Keratinocyte (primary cell): ENCODE results near the gene MAP6D1. TPM values are rescaled to one million over a fixed set of nuclear protein-coding genes. Genes with fewer than 3 reads are reported as not detected.

ENCODE experiments used
- DNase-seq: peaks from one replicate; pipeline ENCODE4 v3.0.0-alpha.2; 2011; ENCODE audit warnings: low read depth, missing footprints, low spot score
- FAIRE-seq: peaks from 2 replicates; lab custom pipeline; 2011; peaks lifted over from hg19 to GRCh38; lab: Jason Lieb, UNC
- H2AFZ ChIP-seq: 2 replicates; pipeline ENCODE4 v1.6.0; 2012; ENCODE audit warnings: low read length, control low read depth, inconsistent platforms; ENCODE audit not compliant: control insufficient read depth
- H3K27ac ChIP-seq: 2 replicates; pipeline ENCODE4 v1.5.1; 2011; ENCODE audit warnings: low read length; ENCODE audit not compliant: control insufficient read depth, insufficient read depth
- H3K27me3 ChIP-seq: 3 replicates; pipeline ENCODE4 v1.6.0; 2011; ENCODE audit warnings: low read length; ENCODE audit not compliant: control insufficient read depth, insufficient read depth; ENCODE audit errors: extremely low read depth
- H3K36me3 ChIP-seq, 2 experiments: 2 replicates in 1 of 2; 3 replicates in 1 of 2; pipeline ENCODE4 v1.5.1; 2011; ENCODE audit warnings: low read length in 2 of 2, mild to moderate bottlenecking in 1 of 2; ENCODE audit not compliant: control insufficient read depth in 2 of 2, insufficient read depth in 2 of 2; ENCODE audit errors: extremely low read depth in 1 of 2
- H3K4me1 ChIP-seq: 3 replicates; pipeline ENCODE4 v1.5.1; 2011; ENCODE audit warnings: low read length; ENCODE audit not compliant: control insufficient read depth, insufficient read depth; ENCODE audit errors: extremely low read depth
- H3K4me2 ChIP-seq: 3 replicates; pipeline ENCODE4 v1.6.0; 2011; ENCODE audit warnings: low read depth, low read length; ENCODE audit not compliant: control insufficient read depth, insufficient read depth; ENCODE audit errors: extremely low read depth
- H3K4me3 ChIP-seq, 3 experiments: fragments of 200-600 bp in 1 of 3; sonication (generic) in 1 of 3; 2 replicates in 2 of 3; 3 replicates in 1 of 3; pipeline ENCODE4 v1.5.1; 2011 to 2016; ENCODE audit warnings: low read length in 3 of 3, mild to moderate bottlenecking in 3 of 3, control low read depth in 2 of 3, inconsistent platforms in 1 of 3, low read depth in 1 of 3, mixed read lengths in 1 of 3, mixed run types in 1 of 3, moderate library complexity in 1 of 3; ENCODE audit not compliant: control insufficient read depth in 2 of 3, insufficient read depth in 2 of 3; ENCODE audit errors: extremely low read depth in 1 of 3
- H3K79me2 ChIP-seq: 2 replicates; pipeline ENCODE4 v1.6.0; 2012; ENCODE audit warnings: low read length; ENCODE audit not compliant: control insufficient read depth, insufficient read depth
- H3K9ac ChIP-seq: 3 replicates; pipeline ENCODE4 v1.6.0; 2011; ENCODE audit warnings: low read length; ENCODE audit not compliant: control insufficient read depth, insufficient read depth; ENCODE audit errors: extremely low read depth
- H3K9me1 ChIP-seq: 3 replicates; pipeline ENCODE4 v1.6.0; 2011; ENCODE audit warnings: low read length; ENCODE audit not compliant: control insufficient read depth, insufficient read depth; ENCODE audit errors: extremely low read depth
- H3K9me3 ChIP-seq: 2 replicates; pipeline ENCODE4 v1.5.1; 2012; ENCODE audit warnings: low read depth, low read length; ENCODE audit not compliant: control insufficient read depth
- H4K20me1 ChIP-seq: 3 replicates; pipeline ENCODE4 v1.6.0; 2011; ENCODE audit warnings: low read length; ENCODE audit not compliant: control insufficient read depth, insufficient read depth; ENCODE audit errors: extremely low read depth
- EZH2 ChIP-seq: IDR thresholded peaks from one replicate; pipeline ENCODE4 v1.6.1; 2012; ENCODE audit warnings: inconsistent platforms, mild to moderate bottlenecking, low read length, moderate library complexity
- dilution Hi-C: fragments of 300-500 bp; cut with MboI; formaldehyde crosslinking; loops from one replicate; pipeline ENCODE4 v1.7.0; 2020; ENCODE audit warnings: low sequenced_read_pairs; ENCODE audit not compliant: extremely low pct_ligation_motif_present
- polyA plus RNA-seq, 5 experiments: library from polyadenylated mRNA; depleted of rRNA in 3 of 5; stranded (reverse) in 3 of 5; stranded (forward) in 1 of 5; unstranded in 1 of 5; fragments of >200 nt; gene quantifications; 1 replicate in 1 of 5; 2 replicates in 3 of 5; 3 replicates in 1 of 5; pipeline versions ENCODE4 v1.2.1 to v1.2.3, GENCODE V29; 2011 to 2012; ENCODE audit warnings: missing spikeins in 2 of 5, low read depth in 1 of 5, low replicate concordance in 1 of 5
- TF ChIP-seq, protein P1 (sequence below), 3 experiments: IDR thresholded peaks in 1 of 3; conservative IDR thresholded peaks in 1 of 3; optimal IDR thresholded peaks in 1 of 3; 2 replicates in 2 of 3; 3 replicates in 1 of 3; pipeline versions ENCODE3 to v1.5.1; 2011; ENCODE audit warnings: low read length in 3 of 3, mild to moderate bottlenecking in 3 of 3, moderate library complexity in 2 of 3, control low read depth in 1 of 3, inconsistent platforms in 1 of 3; ENCODE audit not compliant: insufficient read depth in 2 of 3; ENCODE audit errors: extremely low read depth in 1 of 3

The MAP6D1 gene
- polyA plus RNA-seq, 1 donor (not counting 4 experiments of a cell fraction or from before 2014, with no cell fraction given) = 1.4 TPM

DNA sequence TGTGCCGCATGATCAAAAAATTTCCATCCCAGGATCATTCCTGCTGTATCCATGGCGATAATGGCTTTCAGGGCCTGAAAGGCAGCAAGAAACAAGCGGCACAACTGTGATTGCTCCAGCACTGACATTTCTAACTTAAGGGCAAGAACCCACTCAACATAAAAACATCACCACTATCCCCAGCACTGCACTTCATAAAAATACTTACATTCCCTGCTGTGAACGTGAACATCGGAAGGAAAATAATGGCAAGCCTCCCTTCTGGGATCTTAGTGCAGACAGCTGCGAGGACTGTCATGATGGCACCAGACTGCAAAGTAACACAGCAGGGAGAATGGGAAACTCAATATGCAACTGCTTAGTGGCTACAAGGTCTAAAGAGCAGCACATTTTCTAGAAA, 8.1 kb upstream of the MAP6D1 start:
- Histone ChIP-seq H3K9me3 (no peaks in the 10 kb centered on the region), H3K4me3 (no peak overlapping the region), H3K9ac (no peak overlapping the region), H3K79me2 (no peaks in the 10 kb centered on the region), H2AFZ (no peak overlapping the region), H3K27ac (no peak overlapping the region), H3K4me1 (no peaks in the 10 kb centered on the region), H3K9me1 (no peaks in the 10 kb centered on the region), H4K20me1 (no peaks in the 10 kb centered on the region), H3K4me2 (no peak overlapping the region), H3K27me3 (no peaks in the 10 kb centered on the region), H3K36me3 (peaks cover 11 to 17% of the 10 kb centered on the region in 2 experiments)
- no peak for DNase-seq
- TF ChIP-seq EZH2 = no peak
- TF ChIP-seq, protein P1, sequence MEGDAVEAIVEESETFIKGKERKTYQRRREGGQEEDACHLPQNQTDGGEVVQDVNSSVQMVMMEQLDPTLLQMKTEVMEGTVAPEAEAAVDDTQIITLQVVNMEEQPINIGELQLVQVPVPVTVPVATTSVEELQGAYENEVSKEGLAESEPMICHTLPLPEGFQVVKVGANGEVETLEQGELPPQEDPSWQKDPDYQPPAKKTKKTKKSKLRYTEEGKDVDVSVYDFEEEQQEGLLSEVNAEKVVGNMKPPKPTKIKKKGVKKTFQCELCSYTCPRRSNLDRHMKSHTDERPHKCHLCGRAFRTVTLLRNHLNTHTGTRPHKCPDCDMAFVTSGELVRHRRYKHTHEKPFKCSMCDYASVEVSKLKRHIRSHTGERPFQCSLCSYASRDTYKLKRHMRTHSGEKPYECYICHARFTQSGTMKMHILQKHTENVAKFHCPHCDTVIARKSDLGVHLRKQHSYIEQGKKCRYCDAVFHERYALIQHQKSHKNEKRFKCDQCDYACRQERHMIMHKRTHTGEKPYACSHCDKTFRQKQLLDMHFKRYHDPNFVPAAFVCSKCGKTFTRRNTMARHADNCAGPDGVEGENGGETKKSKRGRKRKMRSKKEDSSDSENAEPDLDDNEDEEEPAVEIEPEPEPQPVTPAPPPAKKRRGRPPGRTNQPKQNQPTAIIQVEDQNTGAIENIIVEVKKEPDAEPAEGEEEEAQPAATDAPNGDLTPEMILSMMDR (optimal IDR thresholded peaks at IDR 0.05 in 1 of 3, IDR thresholded peaks at IDR 0.05 in 1 of 3, conservative IDR thresholded peaks at IDR 0.05 in 1 of 3; ENCODE audit: extremely low read depth in 1 of 3, insufficient read depth in 2 of 3, low read length in 3 of 3) = no peak
- FAIRE-seq = no peak
- dilution Hi-C loops = no loop called here

DNA sequence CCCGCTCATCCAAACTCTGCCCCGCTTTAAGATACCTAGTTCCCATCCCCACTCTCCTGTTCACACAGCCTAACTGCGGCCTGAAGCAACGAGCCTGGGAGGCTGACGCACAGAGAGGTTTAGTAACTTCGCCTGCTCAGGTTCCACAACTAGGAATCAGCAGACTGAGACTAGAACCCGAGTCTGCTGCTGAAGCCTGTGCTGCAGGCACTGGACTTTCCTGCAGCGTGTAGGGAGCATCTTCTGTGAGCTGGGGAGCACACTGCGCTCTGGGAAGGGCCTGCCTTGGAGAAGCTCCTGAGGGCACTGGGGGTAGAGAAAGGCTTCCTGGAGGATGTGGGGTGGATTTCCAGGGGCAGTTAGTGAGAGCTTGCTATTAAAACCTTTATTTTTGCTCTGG, 4.8 kb upstream of the MAP6D1 start:
- no peaks in the 10 kb centered on the region for H4K20me1 ChIP-seq
- no peak overlapping the region for H3K27ac ChIP-seq
- H2AFZ ChIP-seq = no peak overlapping the region
- FAIRE-seq (no peak), DNase-seq (no peak)
- H3K9me1 ChIP-seq = no peaks in the 10 kb centered on the region
- H3K27me3 ChIP-seq = no peaks in the 10 kb centered on the region
- peaks cover 8 to 15% of the 10 kb centered on the region in 2 experiments for H3K36me3 ChIP-seq
- dilution Hi-C loops = no loop called here
- no peak overlapping the region for H3K4me3 ChIP-seq
- H3K9ac ChIP-seq = no peak overlapping the region
- H3K79me2 ChIP-seq = no peaks in the 10 kb centered on the region
- H3K4me1 ChIP-seq = peaks cover 6% of the 10 kb centered on the region
- H3K4me2 ChIP-seq = no peak overlapping the region
- TF ChIP-seq EZH2 = no peak
- TF ChIP-seq, protein P1 (optimal IDR thresholded peaks at IDR 0.05 in 1 of 3, IDR thresholded peaks at IDR 0.05 in 1 of 3, conservative IDR thresholded peaks at IDR 0.05 in 1 of 3; ENCODE audit: extremely low read depth in 1 of 3, insufficient read depth in 2 of 3, low read length in 3 of 3) = no peak
- H3K9me3 ChIP-seq = no peaks in the 10 kb centered on the region
